Mesothelial cell of epicardium (in vitro differentiated cells): ENCODE data around the gene NAALADL2. TPM values are rescaled to one million over a fixed set of nuclear protein-coding genes. Genes with fewer than 3 reads are reported as not detected.

ENCODE experiments used
- DNase-seq, 2 experiments: peaks; one replicate each; pipeline ENCODE4 v3.0.0; 2021; ENCODE audit warnings: low spot score in 2 of 2; ENCODE audit not compliant: unreplicated experiment in 2 of 2
- H3K27ac Mint-ChIP-seq: 2 replicates; pipeline ENCODE4 v1.8.0; 2021; ENCODE audit warnings: mixed read lengths
- H3K27me3 Mint-ChIP-seq: 2 replicates; pipeline ENCODE4 v1.8.0; 2021; ENCODE audit warnings: low read depth, mixed read lengths
- H3K36me3 Mint-ChIP-seq: 2 replicates; pipeline ENCODE4 v1.8.0; 2021; ENCODE audit warnings: mixed read lengths
- H3K4me1 Mint-ChIP-seq: 2 replicates; pipeline ENCODE4 v1.8.0; 2021; ENCODE audit warnings: mixed read lengths
- H3K4me3 Mint-ChIP-seq: 2 replicates; pipeline ENCODE4 v1.8.0; 2021; ENCODE audit warnings: mild to moderate bottlenecking, moderate library complexity, mixed read lengths
- H3K9me3 Mint-ChIP-seq: 2 replicates; pipeline ENCODE4 v1.8.0; 2021; ENCODE audit warnings: mixed read lengths
- CTCF ChIP-seq: fragments of 200-600 bp; sonication (generic); IDR thresholded peaks from one replicate; pipeline ENCODE4 v1.5.0; 2021; ENCODE audit warnings: antibody characterized with exemption; ENCODE audit not compliant: unreplicated experiment
- total RNA-seq: library from RNA; stranded (reverse); gene quantifications from 3 replicates; pipeline ENCODE4 v1.2.1, GENCODE V29; 2021

NAALADL2 gene
- total RNA-seq, 1 donor from 2014 or later = 27.9 TPM

DNA sequence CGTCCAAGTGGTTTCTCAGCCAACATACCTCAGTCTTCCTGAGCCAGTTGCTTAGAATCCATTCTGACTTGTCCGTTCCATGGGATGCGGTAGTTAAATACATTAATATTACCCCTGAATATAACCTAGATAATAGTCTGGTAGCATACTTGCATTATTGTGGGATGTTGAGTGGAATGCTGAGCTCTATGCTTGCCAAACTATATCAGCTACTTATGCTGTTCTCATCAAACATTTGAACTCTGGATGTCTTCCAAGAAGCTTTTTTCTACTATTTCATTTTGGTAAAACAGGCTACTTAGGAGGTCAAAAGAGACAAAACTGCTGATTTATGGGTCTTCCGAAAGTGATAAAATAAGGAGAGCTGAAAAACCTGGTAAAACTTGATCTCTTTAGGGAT is 429.5 kb downstream of the NAALADL2 start:
- Mint-ChIP-seq H3K27ac (peak overlapping the region; percentile 17), H3K9me3 (no peaks in the 10 kb centered on the region), H3K4me1 (peaks cover 21% of the 10 kb centered on the region), H3K4me3 (no peak overlapping the region), H3K36me3 (no peaks in the 10 kb centered on the region), H3K27me3 (no peaks in the 10 kb centered on the region)
- DNase-seq = no peak
- no peak for TF ChIP-seq CTCF

- Mint-ChIP-seq H3K27me3 (no peaks in the 10 kb centered on the region), H3K9me3 (peaks cover 4% of the 10 kb centered on the region), H3K4me1 (peaks cover 15% of the 10 kb centered on the region), H3K4me3 (no peak overlapping the region), H3K27ac (no peak overlapping the region), H3K36me3 (peaks cover 5% of the 10 kb centered on the region)
- no peak for TF ChIP-seq CTCF
- no peak for DNase-seq
Observed at GRCh38 chr3:175294793-175295192, 435.7 kb downstream of the NAALADL2 start.

DNA sequence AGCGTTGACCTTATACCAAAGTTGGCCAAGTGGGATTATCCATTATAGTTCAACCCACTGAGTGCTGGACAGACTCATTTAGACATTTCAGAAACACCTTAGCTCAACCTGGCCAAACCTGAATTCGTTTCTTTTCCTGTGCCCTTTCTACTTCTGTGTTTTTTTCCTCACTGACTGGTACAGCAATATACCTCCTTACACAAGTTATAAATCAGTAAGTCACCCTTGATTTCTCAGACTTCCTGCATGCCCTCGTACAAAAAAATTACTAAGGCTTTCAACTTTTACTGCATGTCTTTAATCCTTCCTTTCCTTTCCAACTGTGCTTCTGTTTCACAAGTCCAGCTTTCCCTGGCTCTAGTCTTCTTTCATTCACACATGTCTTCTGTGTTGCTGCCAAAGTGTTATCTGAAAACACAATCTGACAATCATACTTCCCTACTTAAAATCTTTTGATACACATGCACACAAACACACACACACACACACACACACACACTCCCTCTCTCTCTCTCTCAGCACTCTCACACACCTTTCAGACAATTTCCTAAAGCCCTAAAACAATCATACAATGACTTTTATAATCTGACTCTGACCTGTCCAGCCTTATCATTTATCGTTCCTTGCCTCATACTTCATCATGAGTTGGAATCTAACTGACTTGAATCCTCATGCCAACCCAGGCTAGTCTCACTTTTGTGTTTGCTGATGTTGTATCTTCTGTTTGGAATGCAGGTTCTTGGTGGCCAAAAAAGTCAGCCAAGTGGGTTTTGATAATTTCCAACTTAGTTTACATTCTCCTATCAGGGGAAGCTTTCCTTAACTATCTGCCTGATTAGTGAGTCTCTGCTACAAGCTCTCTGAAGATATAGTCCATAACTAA is 436.4 kb downstream of the NAALADL2 start:
- H3K4me3 Mint-ChIP-seq = no peak overlapping the region
- no peak for DNase-seq
- no peak for TF ChIP-seq CTCF
- H3K27ac Mint-ChIP-seq = peak overlapping the region; percentile 14
- peaks cover 12% of the 10 kb centered on the region for H3K36me3 Mint-ChIP-seq
- H3K27me3 Mint-ChIP-seq = no peaks in the 10 kb centered on the region
- H3K4me1 Mint-ChIP-seq = peaks cover 10% of the 10 kb centered on the region
- peaks cover 11% of the 10 kb centered on the region for H3K9me3 Mint-ChIP-seq

GRCh38 chr3:175297216-175297615 is 438.1 kb downstream of the NAALADL2 start:
- peaks cover 8% of the 10 kb centered on the region for H3K4me1 Mint-ChIP-seq
- no peak overlapping the region for H3K4me3 Mint-ChIP-seq
- no peak for DNase-seq
- no peaks in the 10 kb centered on the region for H3K27me3 Mint-ChIP-seq
- TF ChIP-seq CTCF = no peak
- no peak overlapping the region for H3K27ac Mint-ChIP-seq
- peaks cover 16% of the 10 kb centered on the region for H3K36me3 Mint-ChIP-seq
- peaks cover 16% of the 10 kb centered on the region for H3K9me3 Mint-ChIP-seq

DNA sequence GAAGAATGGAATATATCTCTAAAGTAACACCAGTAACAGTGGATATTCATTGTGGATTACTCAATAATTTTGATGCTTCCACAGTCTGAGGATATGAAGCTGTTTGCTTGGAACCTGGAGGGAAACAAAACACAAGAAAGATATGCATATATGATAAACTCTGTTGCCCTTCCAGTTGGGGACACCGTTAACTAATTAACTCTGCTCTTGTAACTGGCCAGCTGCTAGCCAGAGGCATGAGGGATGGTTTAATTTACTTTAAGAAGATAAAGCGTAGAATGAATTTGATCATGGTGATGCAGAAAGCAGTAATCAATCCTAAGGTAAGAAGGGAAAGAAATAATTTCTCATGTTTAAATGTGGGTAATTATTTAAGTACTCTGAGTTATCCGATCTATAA is 442.6 kb downstream of the NAALADL2 start:
- TF ChIP-seq CTCF = no peak
- Mint-ChIP-seq H3K4me1 (peaks cover 9% of the 10 kb centered on the region), H3K36me3 (peaks cover 16% of the 10 kb centered on the region)

More for the DNA sequence above, 442.6 kb downstream of the NAALADL2 start:
- H3K4me3 Mint-ChIP-seq = no peak overlapping the region
- peaks cover 16% of the 10 kb centered on the region for H3K9me3 Mint-ChIP-seq
- H3K27me3 Mint-ChIP-seq = no peaks in the 10 kb centered on the region
- no peak overlapping the region for H3K27ac Mint-ChIP-seq
- DNase-seq = no peak
